ENCODE measurements around the gene SCD.

DNA sequence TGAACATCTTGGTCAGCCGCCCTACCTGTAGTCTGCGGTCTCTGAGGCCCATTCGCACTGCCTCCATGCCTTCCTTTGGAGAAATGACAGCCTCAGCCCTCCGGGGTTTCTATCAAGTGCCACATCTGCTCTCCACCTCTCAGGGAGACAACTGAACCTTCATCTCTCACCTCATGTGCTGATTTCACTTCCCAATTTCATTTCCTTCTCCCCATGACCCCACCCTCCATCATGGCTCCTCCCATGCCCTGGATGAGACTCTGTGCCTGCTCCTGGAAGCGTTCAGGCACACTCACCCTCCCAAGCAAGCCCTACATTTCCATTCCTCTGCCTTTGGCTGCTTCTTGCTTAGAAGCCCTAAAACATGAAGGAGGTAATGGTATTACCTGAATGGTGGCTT, 7.8 kb upstream of the SCD start:
- no peak for TF ChIP-seq GATA3 (IDR thresholded peaks at IDR 0.05; ENCODE audit: low read depth, low read length)
- TF ChIP-seq GATA2 (IDR thresholded peaks at IDR 0.05; ENCODE audit: low read depth, low read length): no peak

All from SH-SY5Y (cell line).